Stimulated activated naive CD4-positive, alpha-beta T cell treated with Interleukin-2 at 50 U/mL for 16 hours (primary cell): ENCODE data around the gene CLDN7.

Experiments used
- DNase-seq: peaks from one replicate; lab custom pipeline; 2025; lab: John Stamatoyannopoulos, UW

Gene CLDN7, protein sequence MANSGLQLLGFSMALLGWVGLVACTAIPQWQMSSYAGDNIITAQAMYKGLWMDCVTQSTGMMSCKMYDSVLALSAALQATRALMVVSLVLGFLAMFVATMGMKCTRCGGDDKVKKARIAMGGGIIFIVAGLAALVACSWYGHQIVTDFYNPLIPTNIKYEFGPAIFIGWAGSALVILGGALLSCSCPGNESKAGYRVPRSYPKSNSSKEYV

DNA sequence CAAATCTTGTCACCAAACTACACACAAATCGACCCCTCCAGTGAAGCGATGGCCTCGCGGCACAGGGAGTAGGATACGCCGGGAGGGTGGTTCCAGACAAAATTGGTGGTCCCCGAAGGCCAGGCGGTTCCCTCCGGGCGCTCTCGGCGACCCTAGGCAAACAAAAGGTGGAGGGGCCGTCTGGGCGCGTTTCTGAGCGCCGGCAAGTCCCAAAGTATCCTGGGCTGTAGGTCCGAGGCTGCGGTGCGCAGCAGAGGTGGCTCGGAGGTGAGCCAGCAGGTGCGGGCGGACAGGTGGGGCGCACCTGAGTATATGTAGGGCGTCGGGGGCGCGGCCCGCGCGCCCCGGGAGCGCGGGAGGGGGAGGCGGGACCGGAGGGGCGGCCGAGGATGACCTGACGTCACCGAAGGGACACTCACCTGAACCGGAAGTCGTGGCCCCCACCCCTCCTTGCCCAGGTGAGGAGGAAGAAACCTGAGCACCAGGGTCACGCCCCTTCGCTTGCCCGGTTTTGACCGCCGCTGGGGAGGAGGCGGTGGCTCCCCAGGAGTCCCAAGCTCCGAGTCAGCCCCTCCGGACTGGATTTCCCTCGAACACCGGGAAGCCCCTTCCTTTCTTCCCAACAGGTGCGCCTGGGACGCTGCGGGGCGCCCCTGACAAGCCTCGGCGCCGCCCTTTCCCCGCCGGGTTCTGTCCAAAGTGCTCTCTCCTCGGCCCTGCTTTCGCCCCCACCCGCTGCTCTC is at the start of gene CLDN7:
Gene CLDN7, minus strand, starts transcription at position 287 of the 743 bp plus-strand sequence. CDS start 435 bp downstream, outside the sequence.
- no peak for DNase-seq

DNA sequence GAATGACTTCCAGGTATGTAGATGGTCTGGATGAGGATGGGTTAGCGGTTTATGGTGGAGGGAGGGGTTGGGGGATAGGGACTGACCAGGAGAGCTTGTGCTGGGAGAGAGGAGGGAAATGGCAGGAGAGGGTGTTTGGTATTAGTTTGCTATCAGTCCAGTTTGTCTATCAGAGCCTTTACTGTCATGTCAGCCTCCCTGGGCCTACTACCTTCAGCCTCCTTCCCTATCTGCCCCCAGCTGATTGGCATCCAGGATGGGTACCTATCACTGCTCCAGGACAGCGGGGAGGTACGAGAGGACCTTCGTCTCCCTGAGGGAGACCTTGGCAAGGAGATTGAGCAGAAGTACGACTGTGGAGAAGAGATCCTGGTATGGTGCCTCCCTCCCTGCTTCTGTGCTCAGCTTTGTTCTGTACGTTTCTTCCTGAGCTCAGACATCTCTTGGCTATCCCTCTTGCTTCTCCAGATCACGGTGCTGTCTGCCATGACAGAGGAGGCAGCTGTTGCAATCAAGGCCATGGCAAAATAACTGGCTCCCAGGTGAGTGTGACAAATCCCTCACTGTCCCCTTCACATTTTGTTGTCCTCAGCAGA is 48.9 kb upstream of the CLDN7 start:
- DNase-seq, result no peak

DNA sequence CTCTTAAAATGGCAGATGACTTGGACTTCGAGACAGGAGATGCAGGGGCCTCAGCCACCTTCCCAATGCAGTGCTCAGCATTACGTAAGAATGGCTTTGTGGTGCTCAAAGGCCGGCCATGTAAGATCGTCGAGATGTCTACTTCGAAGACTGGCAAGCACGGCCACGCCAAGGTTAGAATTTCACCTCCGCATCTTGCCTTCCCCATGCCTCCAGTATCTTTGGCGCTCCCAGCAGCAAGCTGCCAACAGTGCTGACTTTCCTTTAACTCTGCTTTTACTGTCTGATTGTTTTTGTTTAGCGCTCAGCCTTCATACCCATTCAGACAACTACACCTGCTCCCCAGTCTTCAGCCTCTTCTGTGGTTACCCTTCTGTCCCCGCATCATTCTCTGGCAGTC is 47.4 kb upstream of the CLDN7 start:
- DNase-seq, result no peak

DNA sequence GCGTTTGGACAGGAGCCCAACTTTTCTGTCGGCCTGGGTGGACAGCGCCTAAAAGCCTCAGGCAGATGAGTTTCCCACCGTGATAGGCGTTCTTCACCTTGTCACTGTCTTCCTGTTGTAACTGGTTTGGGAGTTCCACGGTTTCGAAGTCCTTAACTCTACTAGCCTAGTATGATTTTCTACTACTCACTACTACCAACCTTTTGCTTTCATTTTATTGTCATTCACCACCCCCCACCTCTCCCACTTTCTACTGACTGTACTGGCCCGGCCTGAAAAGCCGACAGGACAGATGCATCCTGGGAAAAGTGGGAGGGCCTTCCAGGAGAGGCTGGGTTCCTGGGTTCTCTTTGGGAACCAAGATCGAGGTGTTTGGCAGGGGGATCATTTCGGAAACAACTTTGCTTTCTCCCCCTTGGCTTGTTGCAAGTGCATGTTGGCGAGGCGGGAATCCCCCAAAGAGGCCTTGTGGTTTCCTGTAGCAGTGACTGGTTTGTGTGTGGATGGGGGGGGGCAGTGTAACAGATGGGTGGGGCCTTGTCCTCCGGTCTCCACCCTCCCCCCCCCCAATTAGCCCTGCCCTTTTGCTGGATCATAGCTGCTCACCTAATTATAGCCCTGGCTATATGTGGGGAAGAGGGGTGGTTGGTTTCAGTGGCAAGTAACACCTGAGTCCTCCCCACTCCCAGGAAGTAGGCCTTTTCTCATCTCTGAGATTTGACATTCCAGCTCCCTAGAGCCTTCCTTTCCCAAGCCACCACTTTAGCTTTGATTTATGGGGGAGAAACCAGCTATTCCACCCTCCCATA is 46.6 kb upstream of the CLDN7 start:
- DNase-seq, result peak; percentile 90

DNA sequence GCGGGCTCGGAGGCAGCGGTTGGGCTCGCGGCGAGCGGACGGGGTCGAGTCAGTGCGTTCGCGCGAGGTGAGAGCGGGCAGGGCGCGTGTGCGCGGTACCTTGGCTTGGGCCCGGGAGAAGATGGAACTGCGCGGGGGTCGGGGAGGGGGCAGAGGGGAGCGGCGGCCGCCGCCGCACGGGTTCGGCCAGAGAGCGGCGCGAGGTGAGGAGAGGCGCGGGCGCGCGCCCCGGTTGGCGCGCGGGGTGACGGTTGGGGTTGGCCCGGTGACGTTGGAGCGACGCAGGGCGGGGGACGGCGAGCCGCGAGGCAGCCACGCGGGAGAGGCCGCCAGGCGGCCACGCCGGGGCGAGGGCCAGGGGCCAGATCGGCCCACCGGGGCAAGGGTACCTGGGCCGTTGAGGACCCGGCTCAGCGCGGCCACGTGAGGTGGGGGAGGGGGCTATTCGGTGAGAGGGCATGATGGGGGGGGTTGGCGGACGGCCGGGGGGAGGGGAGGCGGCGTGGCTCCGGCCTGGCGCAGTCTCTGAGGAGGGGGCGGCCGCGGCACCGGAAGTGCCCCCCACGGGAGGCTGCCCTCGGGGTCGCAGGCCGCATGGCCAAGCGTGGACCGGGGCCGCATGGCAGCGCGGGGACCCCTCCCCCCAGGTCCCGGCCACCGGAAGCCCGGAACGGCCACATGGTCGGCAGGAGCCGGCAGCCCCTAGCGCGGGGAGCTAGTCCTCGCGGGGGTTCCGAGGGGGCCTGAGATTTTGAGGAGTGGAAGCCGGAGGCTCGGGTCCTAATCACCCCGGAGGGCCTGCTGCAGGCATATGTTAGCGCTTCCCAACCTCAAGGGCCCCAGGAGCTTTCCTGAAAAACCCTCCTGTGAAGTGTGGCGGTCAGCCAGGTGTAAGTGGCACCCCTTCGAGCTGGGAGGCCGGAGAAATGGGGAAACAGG is 45.7 kb upstream of the CLDN7 start:
- DNase-seq, result peak; percentile 45

DNA sequence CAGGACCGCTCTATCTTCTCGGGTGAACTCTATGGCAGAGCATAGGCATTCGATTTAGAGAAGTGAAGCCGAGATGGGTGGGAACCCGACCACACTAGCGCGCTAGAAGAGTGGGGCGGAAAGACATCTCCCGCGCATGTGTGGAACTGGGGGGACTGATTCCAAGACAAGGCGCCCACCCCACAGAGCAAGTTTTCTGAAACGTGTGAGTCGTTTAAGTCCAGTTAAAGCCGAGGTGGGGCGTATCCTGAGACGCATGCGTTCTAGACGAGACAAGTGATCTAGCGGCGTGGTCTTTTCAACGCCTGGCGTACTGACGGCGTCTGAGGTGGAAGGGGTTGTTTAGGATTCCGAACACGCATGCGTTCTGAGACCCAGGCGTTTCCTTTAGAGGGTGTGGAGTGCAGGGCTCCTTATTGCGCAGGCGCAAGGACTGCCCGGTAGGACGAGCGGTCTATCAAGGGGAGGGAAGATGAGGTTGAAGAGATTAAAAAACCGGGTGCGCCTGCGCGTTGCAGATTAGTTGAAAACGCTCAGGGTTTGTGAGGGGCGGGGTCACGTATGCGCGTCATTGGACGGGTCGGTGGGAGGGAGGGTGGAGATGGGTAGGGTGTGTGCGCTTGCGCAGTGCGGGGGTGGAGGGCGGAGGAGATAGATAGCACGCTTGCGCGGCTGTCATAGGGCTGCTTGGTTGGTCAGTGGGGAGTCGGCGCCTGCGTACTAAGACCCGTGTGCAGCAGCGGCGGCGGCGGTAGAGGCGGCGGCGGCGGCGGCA is 44.8 kb upstream of the CLDN7 start, which contains the start of gene EIF5A:
Gene EIF5A, plus strand, starts transcription at position 718 of the 775 bp plus-strand sequence. CDS start 2,008 bp downstream, outside the sequence.
- DNase-seq, result peak; percentile 100

DNA sequence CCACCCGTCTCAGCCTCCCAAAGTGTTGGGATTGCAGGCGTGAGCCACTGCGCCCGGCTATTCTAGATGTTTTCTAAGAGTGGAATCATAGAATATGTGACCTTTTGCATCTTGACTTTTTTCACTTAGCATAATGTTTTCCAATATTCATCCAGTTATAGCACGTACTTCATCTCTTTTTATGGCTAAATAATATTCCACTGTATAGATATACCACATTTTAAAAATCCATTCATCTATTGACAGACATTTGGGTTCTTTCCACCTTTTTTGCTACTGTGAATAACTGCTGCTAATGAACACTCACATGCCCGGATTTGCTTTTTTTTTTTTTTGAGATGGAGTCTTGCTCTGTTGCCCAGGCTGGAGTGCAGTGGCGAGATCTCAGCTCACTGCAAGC is 41.9 kb upstream of the CLDN7 start:
- DNase-seq, result no peak

DNA sequence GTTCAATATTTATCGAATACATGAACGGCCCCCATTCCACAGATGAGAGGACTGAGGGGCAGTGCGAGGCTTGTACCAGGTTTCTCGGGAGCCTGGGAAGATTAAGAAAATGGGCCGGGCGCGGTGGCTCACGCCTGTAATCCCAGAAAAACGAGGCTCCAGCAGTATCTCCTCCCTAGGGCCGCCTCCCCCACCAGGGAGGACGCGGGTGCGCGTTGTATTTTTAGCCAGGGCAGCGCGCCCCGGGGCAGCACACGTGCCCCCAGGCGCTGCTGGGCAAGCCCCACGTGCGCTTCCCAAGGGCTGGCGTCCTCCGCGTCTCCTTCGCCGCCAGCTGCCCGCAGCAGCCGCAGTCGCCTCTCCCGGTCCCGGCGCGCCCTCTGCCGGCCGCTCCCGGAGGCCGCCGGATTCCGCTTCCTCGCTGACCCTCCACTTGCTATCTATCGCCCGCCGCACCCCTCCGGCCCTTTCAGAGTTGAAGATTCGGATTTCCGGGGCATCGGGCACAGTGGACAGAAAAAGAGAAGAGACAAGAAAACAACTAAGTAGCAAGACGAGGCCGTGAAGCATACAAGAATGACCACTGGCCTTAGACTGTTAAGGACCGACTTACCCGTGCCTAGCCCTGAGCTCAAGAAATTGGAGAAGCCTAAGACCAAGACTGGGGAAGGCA is 34.0 kb upstream of the CLDN7 start:
- DNase-seq, result peak; percentile 56

DNA sequence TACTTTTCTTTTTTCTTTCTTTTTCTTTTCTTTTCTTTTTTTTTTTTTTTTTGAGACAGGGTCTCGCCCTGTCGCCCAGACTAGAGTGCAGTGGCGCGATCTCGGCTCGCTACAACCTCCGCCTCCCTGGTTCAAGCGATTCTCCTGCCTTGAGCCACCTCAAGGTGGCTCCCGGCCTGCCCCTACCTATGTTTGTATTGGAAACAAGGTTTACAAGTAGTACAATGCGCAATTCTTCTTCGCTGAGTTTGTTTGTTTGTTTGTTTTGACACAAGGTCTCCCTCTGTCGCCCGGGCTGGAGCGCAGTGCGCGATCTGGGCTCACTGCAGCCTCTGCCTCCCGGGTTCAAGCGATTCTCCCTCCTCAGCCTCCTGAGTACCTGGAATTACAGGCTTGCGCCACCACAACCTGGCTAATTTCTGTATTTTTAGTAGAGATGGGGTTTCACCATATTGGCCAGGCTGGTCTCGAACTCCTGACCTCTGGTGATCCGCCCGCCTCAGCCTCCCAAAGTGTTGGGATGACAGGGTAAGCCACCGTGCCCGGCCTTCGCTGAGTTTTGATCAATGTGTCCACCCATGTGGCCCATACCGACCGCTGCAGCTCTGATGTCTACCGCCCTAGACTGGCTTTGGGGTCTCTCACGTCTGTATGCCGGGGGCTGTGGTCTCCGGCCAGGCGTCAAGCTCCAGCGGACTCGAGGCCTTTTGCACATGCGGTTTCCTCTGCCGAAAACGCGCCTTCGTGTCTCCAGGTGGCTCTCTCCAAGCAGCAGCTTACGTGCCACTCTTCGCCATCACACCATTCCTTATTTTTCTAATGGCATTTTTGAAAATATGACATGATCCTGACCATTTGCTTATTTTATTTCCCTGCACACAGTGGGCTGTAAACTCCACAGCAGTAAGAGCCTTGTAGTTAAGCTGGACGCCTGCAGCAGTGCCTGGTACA is 33.2 kb upstream of the CLDN7 start:
- no peak for DNase-seq

DNA sequence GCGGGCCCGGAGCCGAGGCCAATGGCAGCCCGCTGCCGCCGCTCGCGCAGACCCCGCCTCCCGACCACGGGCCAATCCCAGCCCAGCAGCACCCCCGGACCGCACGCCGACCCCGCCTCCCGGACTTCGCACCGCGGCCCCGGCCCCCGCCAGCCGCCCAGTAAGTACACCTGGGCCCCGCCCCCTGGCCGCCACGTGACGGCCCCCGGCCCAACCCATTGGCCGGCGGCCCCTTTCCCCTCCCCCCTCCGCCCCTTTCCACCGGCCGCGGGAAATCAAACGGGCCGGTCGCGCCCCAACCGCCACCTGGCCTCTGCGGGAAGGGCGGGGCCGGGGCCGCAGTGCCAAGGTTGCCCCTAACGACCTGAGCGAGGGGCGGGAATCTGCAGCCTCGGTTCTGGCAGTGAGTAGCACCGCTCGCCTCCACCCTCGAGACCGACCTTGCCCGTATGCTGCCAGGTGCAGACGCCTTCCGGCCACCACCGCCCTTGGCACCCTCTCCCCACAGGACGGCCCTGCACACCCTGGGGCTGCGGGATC is 32.4 kb upstream of the CLDN7 start, which contains the start of gene YBX2:
Gene YBX2, minus strand, starts transcription at position 26 of the 540 bp plus-strand sequence. CDS start 139 bp downstream, outside the sequence.
- peak; percentile 75 for DNase-seq

DNA sequence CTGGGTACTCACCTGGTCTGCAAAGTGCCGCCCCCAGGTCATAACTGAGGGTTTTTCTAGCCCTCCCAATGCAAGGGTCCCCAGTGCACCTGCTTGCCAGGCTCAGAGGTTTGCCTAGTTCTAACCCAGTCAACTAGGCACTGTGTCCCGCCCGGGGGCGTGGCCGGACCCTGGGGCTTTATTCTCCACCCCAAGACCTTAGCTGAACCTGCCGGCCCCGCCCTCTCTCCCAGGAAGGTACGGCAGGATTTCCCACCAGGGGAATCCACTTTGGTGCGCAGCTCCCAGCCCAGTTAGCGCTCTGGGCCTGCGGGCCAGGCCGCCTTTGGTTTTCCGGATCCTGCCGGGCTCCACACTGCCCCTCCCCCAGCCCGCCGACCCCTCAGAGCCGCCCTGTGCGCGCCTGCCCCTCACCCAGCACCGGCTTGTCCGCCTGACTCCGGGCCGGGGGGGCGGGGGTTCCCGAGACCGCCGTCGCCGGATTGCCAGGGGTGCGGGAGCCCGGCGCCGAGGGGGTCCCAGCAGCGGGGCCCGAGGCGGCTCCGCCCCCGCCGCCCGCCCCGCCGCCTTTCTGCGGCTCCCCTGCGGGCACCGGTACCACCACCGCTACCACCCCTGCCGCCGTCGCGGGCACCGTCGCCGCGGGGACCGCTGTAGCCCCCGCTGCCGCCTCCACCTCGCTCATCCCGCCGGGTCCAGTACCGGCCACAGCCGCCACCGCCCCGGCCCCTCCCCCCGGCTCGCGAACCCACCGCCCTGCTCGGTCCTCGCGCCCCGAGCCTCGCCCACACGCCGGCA is 31.7 kb upstream of the CLDN7 start:
- DNase-seq, result no peak

DNA sequence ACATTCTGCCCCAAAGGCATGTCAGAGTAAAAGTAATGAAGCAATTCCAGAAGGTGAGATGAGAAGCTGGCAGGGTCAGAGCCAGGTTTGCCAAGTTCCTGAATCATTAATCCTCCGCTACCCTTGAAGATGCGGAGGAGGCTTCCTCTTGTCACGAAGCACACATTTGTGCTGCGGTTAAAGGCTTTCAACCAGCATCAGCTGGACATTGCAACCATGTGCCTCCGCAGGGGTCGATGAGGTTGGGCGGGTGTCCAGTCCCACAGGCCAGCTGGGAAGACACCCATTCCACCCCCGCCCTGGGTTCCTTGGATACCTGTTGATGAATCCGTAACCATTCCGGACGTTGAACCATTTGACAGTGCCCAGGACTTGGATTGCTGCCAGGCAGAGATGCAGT is 30.9 kb upstream of the CLDN7 start:
- DNase-seq, result no peak

DNA sequence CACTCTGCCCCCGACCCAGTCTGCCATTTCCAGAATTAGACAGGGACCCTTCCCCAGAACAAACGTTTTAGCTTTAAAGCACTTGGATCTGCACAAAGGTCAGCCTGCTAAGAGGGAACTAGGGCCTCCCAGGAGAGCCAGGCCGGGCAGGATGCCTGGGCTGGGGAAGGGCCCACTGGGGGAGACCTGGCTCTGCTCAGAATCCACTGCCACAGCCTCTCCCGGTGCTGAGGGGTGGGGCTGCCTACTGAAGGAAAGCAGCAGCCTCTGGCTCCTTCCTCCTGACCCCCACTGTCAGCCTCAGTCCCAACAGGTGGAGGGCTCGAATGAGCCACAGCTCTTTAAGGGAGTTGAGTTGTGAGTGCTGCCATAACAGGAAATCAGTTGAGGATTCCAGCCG is 30.5 kb upstream of the CLDN7 start:
- DNase-seq, result no peak

DNA sequence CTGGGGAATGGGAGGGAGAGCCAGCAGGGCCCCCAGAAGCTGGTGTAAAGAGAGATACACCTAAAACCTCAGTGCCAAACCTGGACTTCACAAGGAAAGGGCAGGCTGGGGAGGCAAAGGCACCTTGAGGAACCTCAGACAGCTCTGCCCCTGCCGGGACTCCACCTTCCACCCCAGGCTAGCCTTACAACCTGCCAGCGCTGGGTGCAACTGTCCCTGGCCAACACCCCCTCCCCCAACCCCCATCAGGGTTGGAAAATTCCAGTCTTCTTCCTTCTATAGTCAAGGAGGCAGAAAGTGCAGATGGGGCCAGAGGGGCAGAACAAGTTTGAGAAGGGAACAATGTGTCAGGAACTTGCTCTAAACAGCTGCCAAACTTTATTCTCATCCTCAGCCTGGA is 29.9 kb upstream of the CLDN7 start:
- DNase-seq, result no peak

DNA sequence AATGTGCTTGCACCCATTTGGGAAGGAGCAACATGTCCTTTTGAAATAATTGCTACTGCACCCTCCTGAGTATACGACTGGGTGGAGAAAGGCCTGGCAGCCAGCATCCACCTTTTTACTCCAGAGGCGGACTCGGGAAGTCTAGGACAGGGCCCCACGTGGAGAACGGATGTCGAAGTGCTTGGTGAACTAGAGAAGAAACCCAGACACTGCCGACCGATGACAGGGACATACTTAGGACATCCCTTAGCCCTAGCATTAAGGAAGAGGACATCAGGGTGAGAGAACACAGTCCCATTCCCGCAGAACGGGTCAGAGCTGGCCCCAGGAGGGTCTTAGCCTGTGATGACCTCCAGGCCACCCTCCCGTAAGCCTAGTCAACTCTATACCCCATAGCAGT is 28.4 kb upstream of the CLDN7 start:
- no peak for DNase-seq

DNA sequence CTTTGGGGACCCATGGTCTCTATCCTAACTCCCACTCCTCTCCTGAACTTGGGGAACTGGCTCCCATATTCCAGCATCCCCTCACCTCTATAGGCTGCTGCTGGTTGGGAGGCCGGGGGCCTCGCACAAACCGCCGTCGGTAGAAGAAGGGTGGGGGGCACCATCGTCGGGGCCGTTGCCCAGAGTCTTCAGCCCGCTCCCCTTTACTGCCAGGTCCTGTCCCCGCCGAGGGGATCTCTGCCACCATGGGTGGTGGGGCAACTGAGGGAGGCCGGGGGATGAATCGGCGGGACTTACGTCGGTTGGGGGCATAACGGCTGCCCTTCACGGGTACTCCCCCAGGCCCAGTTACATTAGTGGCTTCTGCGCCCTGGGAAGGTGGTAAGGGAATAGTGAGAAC is 27.9 kb upstream of the CLDN7 start:
- DNase-seq, result no peak

DNA sequence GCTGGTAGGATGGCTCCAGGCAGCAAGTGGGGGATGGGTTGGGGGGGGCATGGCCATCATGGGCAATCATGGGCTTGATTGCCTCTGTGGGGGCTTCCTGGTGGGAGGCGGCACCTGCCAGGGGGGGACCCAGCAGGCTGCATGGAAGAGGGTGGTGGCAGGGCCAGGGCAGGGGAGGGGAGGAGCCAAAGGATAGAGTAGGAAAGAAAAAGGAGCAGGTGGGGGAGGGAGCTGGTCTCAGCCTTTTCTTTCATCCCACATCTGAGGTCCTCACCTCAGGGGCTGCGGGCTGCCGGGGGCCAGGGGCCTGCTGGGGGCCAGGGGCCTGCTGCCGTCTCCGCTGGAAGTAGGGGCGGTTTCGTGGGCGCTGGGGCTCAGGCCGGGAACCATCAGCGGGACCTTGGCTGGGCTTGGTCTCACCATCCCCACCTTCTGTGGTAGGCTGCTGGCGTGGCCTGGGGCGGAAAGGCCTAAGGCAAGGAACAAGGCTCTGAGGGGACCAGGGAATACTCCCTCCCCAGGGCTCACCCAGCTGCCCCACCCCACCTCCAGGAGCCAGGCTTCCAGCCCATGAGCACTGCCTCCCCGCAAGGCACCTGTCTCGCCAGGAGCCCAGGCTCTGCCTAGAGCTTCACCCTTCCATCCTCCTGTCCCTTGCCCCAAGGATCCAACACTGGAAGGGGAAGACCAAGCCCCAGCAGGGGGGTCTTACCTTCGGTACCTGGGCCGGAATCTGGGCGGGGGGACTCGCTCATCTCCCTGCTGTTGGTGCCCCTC is 27.2 kb upstream of the CLDN7 start:
- DNase-seq, result no peak
